DND-41 (cell line): Measurements from ENCODE around the gene GPHN.

Experiments used
- ATAC-seq: fragments of 200-7000 bp; cut with Tn5 transposase; 3 replicates; pipeline ENCODE4 v1.9.1; 2021; ENCODE audit warnings: low read depth; ENCODE audit not compliant: insufficient read depth
- DNase-seq: peaks from one replicate; pipeline ENCODE4 v3.0.0-alpha.2; 2020
- H2AFZ ChIP-seq: 2 replicates; pipeline ENCODE4 v1.6.0; 2012; ENCODE audit warnings: low read depth, low read length
- H3K27ac ChIP-seq: 2 replicates; pipeline ENCODE4 v1.5.1; 2012; ENCODE audit warnings: low read length, inconsistent platforms
- H3K27me3 ChIP-seq: fragments of 200-600 bp; sonication (generic); 2 replicates; pipeline ENCODE4 v1.6.0; 2012; ENCODE audit warnings: low read length, mild to moderate bottlenecking, inconsistent platforms; ENCODE audit not compliant: insufficient read depth, poor library complexity
- H3K36me3 ChIP-seq: 2 replicates; pipeline ENCODE4 v1.5.1; 2012; ENCODE audit warnings: low read length, inconsistent platforms; ENCODE audit not compliant: insufficient read depth
- H3K4me1 ChIP-seq: 2 replicates; pipeline ENCODE4 v1.5.1; 2012; ENCODE audit warnings: mild to moderate bottlenecking, low read length; ENCODE audit not compliant: insufficient read depth
- H3K4me2 ChIP-seq: 2 replicates; pipeline ENCODE4 v1.6.0; 2012; ENCODE audit warnings: mild to moderate bottlenecking, moderate library complexity, low read length, inconsistent platforms; ENCODE audit not compliant: insufficient read depth
- H3K4me3 ChIP-seq, 2 experiments: fragments of 200-600 bp in 1 of 2; shearing (Covaris generic) in 1 of 2; 2 replicates each; pipeline ENCODE4 v1.5.1; 2012 to 2016; ENCODE audit warnings: inconsistent platforms in 2 of 2, low read length in 2 of 2, mild to moderate bottlenecking in 2 of 2, low read depth in 1 of 2, moderate library complexity in 1 of 2
- H3K79me2 ChIP-seq: 2 replicates; pipeline ENCODE4 v1.6.0; 2012; ENCODE audit warnings: low read length, inconsistent platforms; ENCODE audit not compliant: insufficient read depth
- H3K9ac ChIP-seq: 2 replicates; pipeline ENCODE4 v1.6.0; 2012; ENCODE audit warnings: low read depth, mild to moderate bottlenecking, inconsistent platforms, low read length, moderate library complexity
- H3K9me3 ChIP-seq: 2 replicates; pipeline ENCODE4 v1.5.1; 2012; ENCODE audit warnings: low read length, moderate library complexity, mild to moderate bottlenecking, inconsistent platforms; ENCODE audit not compliant: insufficient read depth, severe bottlenecking
- H4K20me1 ChIP-seq: 2 replicates; pipeline ENCODE4 v1.6.0; 2012; ENCODE audit warnings: low read length; ENCODE audit not compliant: insufficient read depth
- CTCF ChIP-seq: IDR thresholded peaks from 2 replicates; pipeline ENCODE4 v1.5.1; 2012; ENCODE audit warnings: borderline replicate concordance, low read length, moderate library complexity, mild to moderate bottlenecking; ENCODE audit not compliant: poor library complexity, severe bottlenecking; ENCODE audit errors: extremely low read depth
- EZH2 ChIP-seq: IDR thresholded peaks from 3 replicates; pipeline ENCODE4 v1.6.1; 2012; ENCODE audit warnings: borderline replicate concordance, low read depth, mild to moderate bottlenecking, moderate library complexity, low read length, inconsistent platforms; ENCODE audit not compliant: severe bottlenecking

The GPHN gene

GRCh38 chr14:66468778-66469367 is 39.1 kb upstream of the GPHN start:
- Histone ChIP-seq H3K4me3 (no peak overlapping the region), H3K4me1 (no peaks in the 10 kb centered on the region), H3K4me2 (no peak overlapping the region), H3K27ac (no peak overlapping the region), H3K9ac (no peak overlapping the region), H3K36me3 (no peaks in the 10 kb centered on the region), H3K9me3 (peaks cover 27% of the 10 kb centered on the region), H3K27me3 (no peaks in the 10 kb centered on the region), H3K79me2 (no peaks in the 10 kb centered on the region), H2AFZ (no peak overlapping the region), H4K20me1 (no peaks in the 10 kb centered on the region)
- ATAC-seq (no peak), DNase-seq (no peak)
- TF ChIP-seq CTCF (no peak), EZH2 (no peak)

GRCh38 chr14:66471584-66471983 is 36.4 kb upstream of the GPHN start:
- H3K79me2 ChIP-seq = no peaks in the 10 kb centered on the region
- H2AFZ ChIP-seq = no peak overlapping the region
- no peak overlapping the region for H3K9ac ChIP-seq
- H3K36me3 ChIP-seq = no peaks in the 10 kb centered on the region
- no peaks in the 10 kb centered on the region for H3K27me3 ChIP-seq
- DNase-seq = no peak
- no peak overlapping the region for H3K4me2 ChIP-seq
- no peaks in the 10 kb centered on the region for H4K20me1 ChIP-seq
- TF ChIP-seq CTCF = no peak
- TF ChIP-seq EZH2 = no peak
- H3K4me3 ChIP-seq = no peak overlapping the region
- no peak for ATAC-seq
- H3K27ac ChIP-seq = no peak overlapping the region
- no peaks in the 10 kb centered on the region for H3K4me1 ChIP-seq
- peaks cover 27% of the 10 kb centered on the region for H3K9me3 ChIP-seq

- Histone ChIP-seq H3K9me3 (peaks cover 25% of the 10 kb centered on the region), H3K79me2 (no peaks in the 10 kb centered on the region), H3K27me3 (no peaks in the 10 kb centered on the region), H2AFZ (no peak overlapping the region), H3K4me1 (no peaks in the 10 kb centered on the region), H3K9ac (no peak overlapping the region), H3K36me3 (no peaks in the 10 kb centered on the region), H4K20me1 (no peaks in the 10 kb centered on the region), H3K4me3 (no peak overlapping the region), H3K4me2 (no peak overlapping the region), H3K27ac (no peak overlapping the region)
- no peak for TF ChIP-seq EZH2
- TF ChIP-seq CTCF = no peak
- DNase-seq = no peak
- ATAC-seq = no peak
Observed at GRCh38 chr14:66472251-66472650, 35.7 kb upstream of the GPHN start.
